ENCODE data around the gene BRIP1.

DNA sequence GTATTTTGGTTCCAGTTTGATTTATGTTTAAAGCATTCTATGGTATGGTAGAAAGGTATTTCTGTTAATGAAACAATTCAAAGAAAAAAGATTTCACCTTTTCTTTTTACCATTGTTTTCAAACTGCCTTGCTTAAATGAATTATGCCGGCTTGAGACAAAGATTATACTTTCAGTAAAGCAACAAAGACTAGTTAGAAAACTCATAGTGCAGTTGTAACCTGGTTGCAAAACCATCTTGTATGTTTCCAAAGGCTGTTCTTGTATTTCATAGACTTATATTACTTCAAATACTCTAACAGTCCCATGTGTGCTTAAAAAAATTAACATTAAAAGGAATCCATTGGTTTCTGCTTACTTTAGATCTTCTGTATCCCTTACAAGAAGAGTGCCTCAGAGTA lies 153.8 kb downstream of the BRIP1 start:
- no peak for TF ChIP-seq EZH2 (IDR thresholded peaks at IDR 0.05; ENCODE audit: borderline replicate concordance, low read depth, low read length, poor library complexity, severe bottlenecking)
- TF ChIP-seq, protein P1, sequence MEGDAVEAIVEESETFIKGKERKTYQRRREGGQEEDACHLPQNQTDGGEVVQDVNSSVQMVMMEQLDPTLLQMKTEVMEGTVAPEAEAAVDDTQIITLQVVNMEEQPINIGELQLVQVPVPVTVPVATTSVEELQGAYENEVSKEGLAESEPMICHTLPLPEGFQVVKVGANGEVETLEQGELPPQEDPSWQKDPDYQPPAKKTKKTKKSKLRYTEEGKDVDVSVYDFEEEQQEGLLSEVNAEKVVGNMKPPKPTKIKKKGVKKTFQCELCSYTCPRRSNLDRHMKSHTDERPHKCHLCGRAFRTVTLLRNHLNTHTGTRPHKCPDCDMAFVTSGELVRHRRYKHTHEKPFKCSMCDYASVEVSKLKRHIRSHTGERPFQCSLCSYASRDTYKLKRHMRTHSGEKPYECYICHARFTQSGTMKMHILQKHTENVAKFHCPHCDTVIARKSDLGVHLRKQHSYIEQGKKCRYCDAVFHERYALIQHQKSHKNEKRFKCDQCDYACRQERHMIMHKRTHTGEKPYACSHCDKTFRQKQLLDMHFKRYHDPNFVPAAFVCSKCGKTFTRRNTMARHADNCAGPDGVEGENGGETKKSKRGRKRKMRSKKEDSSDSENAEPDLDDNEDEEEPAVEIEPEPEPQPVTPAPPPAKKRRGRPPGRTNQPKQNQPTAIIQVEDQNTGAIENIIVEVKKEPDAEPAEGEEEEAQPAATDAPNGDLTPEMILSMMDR (conservative IDR thresholded peaks at IDR 0.05; ENCODE audit: low read depth, low read length) = no peak

Measured in A673 (cell line).